ENCODE results near the gene HLA-DPB1.
A peak's percentile ranks its signal among the peaks of the same experiment; 100 is the strongest.

Gene HLA-DPB1

DNA sequence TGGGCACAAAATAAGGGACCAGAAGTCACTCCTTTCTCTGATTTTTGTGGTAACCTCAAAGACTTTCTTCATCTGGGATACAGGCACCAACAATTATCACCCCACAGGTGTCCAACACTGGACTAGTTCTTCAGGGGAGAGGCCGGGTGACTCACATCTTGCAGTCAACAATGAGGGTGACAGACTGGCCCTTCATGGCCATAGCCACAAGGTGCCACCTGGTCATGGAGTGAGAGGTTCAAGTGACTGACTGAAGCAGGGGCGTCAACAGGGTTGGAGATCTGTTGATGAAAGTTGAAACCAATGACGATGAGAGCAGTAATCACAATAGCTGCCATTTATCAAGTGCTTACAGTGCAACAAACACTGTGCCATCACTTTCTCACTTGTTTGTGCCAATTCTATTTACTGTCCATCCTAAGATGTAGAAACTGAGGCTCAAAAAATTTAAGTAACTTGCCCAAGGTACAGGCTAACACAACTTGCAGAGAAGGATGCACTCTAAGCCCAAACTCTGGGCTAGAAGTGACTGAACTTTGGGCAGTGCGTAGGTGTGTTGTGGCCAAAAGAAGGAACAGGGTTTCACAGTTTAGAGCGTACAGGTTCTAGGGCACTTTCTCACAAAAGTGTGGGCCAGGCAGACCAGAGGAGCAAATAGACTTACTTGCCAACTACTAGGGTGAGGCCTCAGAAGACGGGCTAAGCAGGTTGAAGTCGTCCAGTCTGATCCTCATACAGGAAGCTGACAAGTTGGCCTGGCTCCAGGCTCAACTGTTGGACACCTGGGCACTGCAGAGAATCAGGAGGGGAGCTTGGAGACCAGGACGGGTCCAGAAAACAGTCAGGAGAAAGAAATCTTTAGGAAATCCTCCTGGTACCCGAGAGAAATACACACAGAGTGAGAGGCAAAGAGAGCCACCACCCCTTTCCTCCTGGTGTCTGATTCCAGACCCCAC is 30.4 kb downstream of the HLA-DPB1 start:
- H3K9me3 ChIP-seq (ENCODE audit: severe bottlenecking), result peaks cover 3% of the 10 kb centered on the region
- ATAC-seq (ENCODE audit: low read depth) (no peak), DNase-seq (ENCODE audit: low spot score) (no peak)
- TF ChIP-seq, protein P1, sequence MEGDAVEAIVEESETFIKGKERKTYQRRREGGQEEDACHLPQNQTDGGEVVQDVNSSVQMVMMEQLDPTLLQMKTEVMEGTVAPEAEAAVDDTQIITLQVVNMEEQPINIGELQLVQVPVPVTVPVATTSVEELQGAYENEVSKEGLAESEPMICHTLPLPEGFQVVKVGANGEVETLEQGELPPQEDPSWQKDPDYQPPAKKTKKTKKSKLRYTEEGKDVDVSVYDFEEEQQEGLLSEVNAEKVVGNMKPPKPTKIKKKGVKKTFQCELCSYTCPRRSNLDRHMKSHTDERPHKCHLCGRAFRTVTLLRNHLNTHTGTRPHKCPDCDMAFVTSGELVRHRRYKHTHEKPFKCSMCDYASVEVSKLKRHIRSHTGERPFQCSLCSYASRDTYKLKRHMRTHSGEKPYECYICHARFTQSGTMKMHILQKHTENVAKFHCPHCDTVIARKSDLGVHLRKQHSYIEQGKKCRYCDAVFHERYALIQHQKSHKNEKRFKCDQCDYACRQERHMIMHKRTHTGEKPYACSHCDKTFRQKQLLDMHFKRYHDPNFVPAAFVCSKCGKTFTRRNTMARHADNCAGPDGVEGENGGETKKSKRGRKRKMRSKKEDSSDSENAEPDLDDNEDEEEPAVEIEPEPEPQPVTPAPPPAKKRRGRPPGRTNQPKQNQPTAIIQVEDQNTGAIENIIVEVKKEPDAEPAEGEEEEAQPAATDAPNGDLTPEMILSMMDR (IDR thresholded peaks at IDR 0.05; ENCODE audit: poor library complexity, severe bottlenecking), result no peak
- H3K36me3 ChIP-seq (ENCODE audit: low read depth), result no peaks in the 10 kb centered on the region
- no peak overlapping the region for H3K4me3 ChIP-seq (ENCODE audit: severe bottlenecking)
- H3K27me3 ChIP-seq (ENCODE audit: insufficient read depth, poor library complexity, severe bottlenecking), result peaks cover 14% of the 10 kb centered on the region
- no peak overlapping the region for H3K27ac ChIP-seq (ENCODE audit: poor library complexity, severe bottlenecking)
- H3K4me1 ChIP-seq (ENCODE audit: insufficient read depth, poor library complexity, severe bottlenecking), result no peaks in the 10 kb centered on the region

DNA sequence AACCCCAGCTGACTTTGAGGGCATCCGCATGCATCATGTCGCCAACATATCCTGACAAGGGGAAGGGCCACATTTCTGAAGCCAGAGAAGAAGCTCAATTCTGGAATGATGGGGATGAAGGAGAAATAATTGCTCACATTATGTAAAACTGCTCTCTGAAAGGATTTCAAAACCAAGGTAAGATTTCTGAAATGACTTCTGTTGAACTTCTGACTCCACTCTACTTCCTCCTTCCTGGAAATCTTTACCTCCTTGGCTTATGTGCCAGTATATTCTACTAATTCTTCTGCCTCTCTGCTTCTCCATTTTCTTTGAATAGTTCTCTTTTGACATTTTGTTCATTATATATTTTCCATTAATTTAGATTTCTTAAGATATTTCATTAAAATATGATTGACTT is 31.9 kb downstream of the HLA-DPB1 start:
- DNase-seq (ENCODE audit: low spot score) (no peak), ATAC-seq (ENCODE audit: low read depth) (no peak)
- H3K4me3 ChIP-seq (ENCODE audit: severe bottlenecking), result no peak overlapping the region
- no peaks in the 10 kb centered on the region for H3K9me3 ChIP-seq (ENCODE audit: severe bottlenecking)
- H3K27me3 ChIP-seq (ENCODE audit: insufficient read depth, poor library complexity, severe bottlenecking), result peaks cover 14% of the 10 kb centered on the region
- no peaks in the 10 kb centered on the region for H3K4me1 ChIP-seq (ENCODE audit: insufficient read depth, poor library complexity, severe bottlenecking)
- H3K27ac ChIP-seq (ENCODE audit: poor library complexity, severe bottlenecking), result no peak overlapping the region
- H3K36me3 ChIP-seq (ENCODE audit: low read depth), result no peaks in the 10 kb centered on the region
- TF ChIP-seq, protein P1 (IDR thresholded peaks at IDR 0.05; ENCODE audit: poor library complexity, severe bottlenecking), result no peak

DNA sequence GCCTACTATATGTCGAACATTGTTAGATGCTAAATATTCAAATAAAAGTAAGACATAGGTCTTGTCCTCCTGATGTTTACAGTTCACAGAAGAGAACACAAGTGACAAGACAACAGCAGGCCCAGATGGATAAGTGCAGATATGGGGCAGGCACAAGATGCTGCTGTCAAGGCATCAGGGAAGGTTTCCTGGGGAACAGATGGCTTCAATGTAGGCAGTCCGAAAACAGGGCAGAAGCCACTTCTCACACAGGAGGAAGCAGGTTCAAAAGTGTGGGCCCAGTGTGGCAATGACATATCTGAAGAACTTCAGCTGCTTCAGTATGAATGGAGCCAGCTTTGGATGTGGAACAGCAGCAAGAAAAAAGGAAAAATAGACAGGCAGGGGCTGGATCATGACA is 32.5 kb downstream of the HLA-DPB1 start:
- H3K9me3 ChIP-seq (ENCODE audit: severe bottlenecking), result no peaks in the 10 kb centered on the region
- no peak for DNase-seq (ENCODE audit: low spot score)

DNA sequence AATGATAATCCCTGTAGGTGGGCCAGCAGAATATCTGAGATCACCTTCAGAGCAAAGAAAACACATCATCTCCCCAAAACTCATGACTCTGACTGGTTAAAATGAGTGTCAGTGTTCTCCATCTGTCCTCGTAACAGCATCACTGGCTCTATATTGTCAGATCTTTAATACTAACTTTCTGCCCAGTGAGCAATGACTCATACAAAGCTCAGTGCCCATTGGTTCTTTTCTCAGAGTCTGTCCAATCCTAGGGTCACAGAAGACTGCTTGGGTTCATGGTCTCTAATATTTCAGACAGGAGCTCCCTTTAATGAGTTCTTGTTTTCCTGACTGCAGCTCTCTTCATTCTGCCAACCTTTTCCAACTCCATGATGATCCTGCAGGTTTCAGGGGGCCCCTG is 36.4 kb downstream of the HLA-DPB1 start:
- DNase-seq (ENCODE audit: low spot score), result no peak
- Histone ChIP-seq H3K27ac (ENCODE audit: poor library complexity, severe bottlenecking) (no peak overlapping the region), H3K9me3 (ENCODE audit: severe bottlenecking) (no peaks in the 10 kb centered on the region), H3K36me3 (ENCODE audit: low read depth) (no peaks in the 10 kb centered on the region), H3K27me3 (ENCODE audit: insufficient read depth, poor library complexity, severe bottlenecking) (peaks cover 35% of the 10 kb centered on the region), H3K4me3 (ENCODE audit: severe bottlenecking) (no peak overlapping the region), H3K4me1 (ENCODE audit: insufficient read depth, poor library complexity, severe bottlenecking) (no peaks in the 10 kb centered on the region)
- peak; percentile 94 for ATAC-seq (ENCODE audit: low read depth)
- TF ChIP-seq, protein P1 (IDR thresholded peaks at IDR 0.05; ENCODE audit: poor library complexity, severe bottlenecking), result no peak

More for the DNA sequence above, 32.5 kb downstream of the HLA-DPB1 start:
- Histone ChIP-seq H3K36me3 (ENCODE audit: low read depth) (no peaks in the 10 kb centered on the region), H3K27me3 (ENCODE audit: insufficient read depth, poor library complexity, severe bottlenecking) (peaks cover 14% of the 10 kb centered on the region), H3K27ac (ENCODE audit: poor library complexity, severe bottlenecking) (no peak overlapping the region), H3K4me3 (ENCODE audit: severe bottlenecking) (no peak overlapping the region), H3K4me1 (ENCODE audit: insufficient read depth, poor library complexity, severe bottlenecking) (no peaks in the 10 kb centered on the region)
- no peak for ATAC-seq (ENCODE audit: low read depth)
- TF ChIP-seq, protein P1 (IDR thresholded peaks at IDR 0.05; ENCODE audit: poor library complexity, severe bottlenecking), result no peak

DNA sequence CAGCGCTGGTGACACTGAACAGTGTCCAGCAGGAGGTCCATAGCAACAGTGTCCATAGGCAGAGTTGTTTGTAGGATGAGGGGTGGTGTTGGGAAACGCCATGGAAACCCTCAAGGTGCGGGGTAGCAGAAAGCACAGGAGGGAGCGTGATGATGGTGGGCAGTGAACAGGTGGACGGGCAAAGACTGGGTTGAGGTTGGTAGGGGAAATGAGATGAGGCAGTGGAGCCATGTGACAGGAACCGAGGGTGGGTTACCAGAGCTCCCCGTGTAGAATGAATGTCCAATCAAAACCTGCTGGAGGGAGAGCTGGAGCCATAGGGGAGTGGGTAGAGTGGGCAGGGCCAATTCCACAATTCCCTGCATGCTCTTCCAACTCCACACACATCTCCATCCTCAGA is 38.0 kb downstream of the HLA-DPB1 start:
- TF ChIP-seq, protein P1 (IDR thresholded peaks at IDR 0.05; ENCODE audit: poor library complexity, severe bottlenecking), result no peak
- H3K27me3 ChIP-seq (ENCODE audit: insufficient read depth, poor library complexity, severe bottlenecking), result peaks cover 40% of the 10 kb centered on the region
- no peak for DNase-seq (ENCODE audit: low spot score)
- H3K36me3 ChIP-seq (ENCODE audit: low read depth), result no peaks in the 10 kb centered on the region
- H3K27ac ChIP-seq (ENCODE audit: poor library complexity, severe bottlenecking), result no peak overlapping the region
- no peak for ATAC-seq (ENCODE audit: low read depth)
- no peaks in the 10 kb centered on the region for H3K9me3 ChIP-seq (ENCODE audit: severe bottlenecking)
- H3K4me3 ChIP-seq (ENCODE audit: severe bottlenecking), result no peak overlapping the region
- H3K4me1 ChIP-seq (ENCODE audit: insufficient read depth, poor library complexity, severe bottlenecking), result no peaks in the 10 kb centered on the region
